GM18951 (cell line): ENCODE data around the gene CORO1C.
"Not testable (repeated sequence)": the region's sequence is repeated elsewhere in the genome, so short reads cannot be mapped to it uniquely, and the experiment has no call there.

ENCODE experiments used
- POLR2A ChIP-seq: IDR thresholded peaks from 4 replicates; pipeline ENCODE4 v1.6.1; 2011; ENCODE audit warnings: mild to moderate bottlenecking; ENCODE audit not compliant: insufficient read length, insufficient read depth; ENCODE audit errors: extremely low read depth
- in situ Hi-C: fragments of 300-500 bp; cut with MboI; formaldehyde crosslinking; loops from one replicate; pipeline ENCODE4 v1.12.0; 2022; ENCODE audit warnings: low sequenced_read_pairs, mixed read lengths, inconsistent platforms; ENCODE audit not compliant: unreplicated experiment

The CORO1C gene

GRCh38 chr12:108638997-108639822 lies 92.1 kb downstream of the CORO1C start:
- in situ Hi-C loops: no loop called here

GRCh38 chr12:108638141-108638827 lies 93.0 kb downstream of the CORO1C start:
- TF ChIP-seq POLR2A: peak; percentile 26
- in situ Hi-C loops: no loop called here

More at GRCh38 chr12:108638997-108639822, 92.1 kb downstream of the CORO1C start:
- TF ChIP-seq POLR2A: no peak

GRCh38 chr12:108637222-108637971 lies 93.9 kb downstream of the CORO1C start:
- TF ChIP-seq POLR2A: peak; percentile 33
- in situ Hi-C loops: no loop called here

- no peak for TF ChIP-seq POLR2A
- in situ Hi-C loops: no loop called here
Measured at GRCh38 chr12:108635997-108636808, 95.1 kb downstream of the CORO1C start.

- TF ChIP-seq POLR2A: peak; percentile 95
- in situ Hi-C loops: no loop called here
Measured at GRCh38 chr12:108635201-108635996, 95.9 kb downstream of the CORO1C start.

GRCh38 chr12:108634341-108634751 lies 97.0 kb downstream of the CORO1C start:
- TF ChIP-seq POLR2A: no peak
- in situ Hi-C loops: no loop called here

GRCh38 chr12:108633534-108634248 lies 97.6 kb downstream of the CORO1C start, which contains the start of gene SELPLG:
SELPLG (minus strand) TSS chr12:108633894; CDS start chr12:108624307, 9,587 bp downstream.
- in situ Hi-C loops: no loop called here
- TF ChIP-seq POLR2A: peak; percentile 66

- in situ Hi-C loops: no loop called here
- no peak for TF ChIP-seq POLR2A
Measured at GRCh38 chr12:108633081-108633533, 98.2 kb downstream of the CORO1C start.

- in situ Hi-C loops: not testable (repeated sequence)
Measured at GRCh38 chr12:108631261-108631660, 100.1 kb downstream of the CORO1C start.

GRCh38 chr12:108630481-108631207 lies 100.7 kb downstream of the CORO1C start:
- in situ Hi-C loops: no loop called here
- no peak for TF ChIP-seq POLR2A

- no peak for TF ChIP-seq POLR2A
- in situ Hi-C loops: no loop called here
Measured at GRCh38 chr12:108629824-108630476, 101.4 kb downstream of the CORO1C start.
